Right ventricle myocardium superior (tissue), 1 donor: ENCODE measurements around the gene DOCK1. TPM values are rescaled to one million over a fixed set of nuclear protein-coding genes. Genes with fewer than 3 reads are reported as not detected.

Experiments
- ATAC-seq: fragments of 200-7000 bp; cut with Tn5 transposase; one replicate; pipeline ENCODE4 v1.9.1; 2020; ENCODE audit warnings: mild to moderate bottlenecking; ENCODE audit not compliant: poor library complexity
- DNase-seq: peaks from one replicate; pipeline ENCODE4 v3.0.0-alpha.2; 2020
- intact Hi-C: fragments of 100-400 bp; cut with DNase I; formaldehyde crosslinking; loops from one replicate; pipeline ENCODE4 v1.11.2; 2022
- total RNA-seq: library from RNA; stranded (reverse); fragmentation: NEBNext Ultra II Directional; extraction: Animal tissue kit (Norgen Biotek cat#: 25700); gene quantifications from one replicate; pipeline ENCODE4 v1.2.1, GENCODE V29; 2021
- donor health status: DM: no; HTN: yes; CAD: no; lungs with severe emphysema.

Gene DOCK1
- total RNA-seq, 1 donor from 2014 or later: 14.3 TPM

GRCh38 chr10:127174866-127175265 is 269.6 kb downstream of the DOCK1 start:
- intact Hi-C loops: no loop called here
- DNase-seq (no peak), ATAC-seq (no peak)

- intact Hi-C loops: no loop called here
- ATAC-seq (no peak), DNase-seq (no peak)
These were observed 270.3 kb downstream of the DOCK1 start for GRCh38 chr10:127175357-127176110.

- ATAC-seq (no peak), DNase-seq (no peak)
- intact Hi-C loops: no loop called here
These were observed 271.4 kb downstream of the DOCK1 start for GRCh38 chr10:127176649-127177048.

GRCh38 chr10:127179612-127180250 is 274.5 kb downstream of the DOCK1 start:
- DNase-seq: no peak
- ATAC-seq: no peak
- intact Hi-C loops: no loop called here

GRCh38 chr10:127182161-127182560 is 276.9 kb downstream of the DOCK1 start:
- ATAC-seq (no peak), DNase-seq (no peak)
- intact Hi-C loops: no loop called here

GRCh38 chr10:127184582-127184981 is 279.4 kb downstream of the DOCK1 start:
- ATAC-seq (no peak), DNase-seq (no peak)
- intact Hi-C loops: no loop called here

GRCh38 chr10:127186813-127187212 is 281.6 kb downstream of the DOCK1 start:
- intact Hi-C loops: no loop called here
- no peak for DNase-seq

GRCh38 chr10:127189226-127189625 is 284.0 kb downstream of the DOCK1 start:
- intact Hi-C loops: no loop called here
- DNase-seq: no peak
- ATAC-seq: no peak

More at GRCh38 chr10:127186813-127187212, 281.6 kb downstream of the DOCK1 start:
- no peak for ATAC-seq

- ATAC-seq (no peak), DNase-seq (no peak)
- intact Hi-C loops: no loop called here
These were observed 285.2 kb downstream of the DOCK1 start for GRCh38 chr10:127190427-127190826.

GRCh38 chr10:127193125-127193524 is 287.9 kb downstream of the DOCK1 start:
- no peak for DNase-seq
- intact Hi-C loops: no loop called here
- ATAC-seq: no peak

GRCh38 chr10:127194111-127194510 is 288.9 kb downstream of the DOCK1 start:
- intact Hi-C loops: no loop called here
- ATAC-seq (no peak), DNase-seq (no peak)

GRCh38 chr10:127194599-127194998 is 289.4 kb downstream of the DOCK1 start:
- intact Hi-C loops: no loop called here
- no peak for ATAC-seq
- no peak for DNase-seq

GRCh38 chr10:127195041-127195506 is 289.8 kb downstream of the DOCK1 start:
- ATAC-seq (peak; percentile 36), DNase-seq (no peak)
- intact Hi-C loops: no loop called here

GRCh38 chr10:127195571-127196281 is 290.5 kb downstream of the DOCK1 start:
- intact Hi-C loops: no loop called here
- ATAC-seq (peak; percentile 36), DNase-seq (peak; percentile 53)

- DNase-seq (no peak), ATAC-seq (peak; percentile 38)
- intact Hi-C loops: no loop called here
These were observed 291.3 kb downstream of the DOCK1 start, which contains the start of gene INSYN2A for GRCh38 chr10:127196282-127197153. Gene INSYN2A (minus strand): TSS chr10:127196591. CDS start chr10:127176395, 20,196 bp downstream.

GRCh38 chr10:127197154-127197432 is 291.9 kb downstream of the DOCK1 start:
- intact Hi-C loops: no loop called here
- ATAC-seq (no peak), DNase-seq (no peak)

GRCh38 chr10:127198307-127198706 is 293.1 kb downstream of the DOCK1 start:
- ATAC-seq (no peak), DNase-seq (no peak)
- intact Hi-C loops: no loop called here

GRCh38 chr10:127198721-127199120 is 293.5 kb downstream of the DOCK1 start:
- intact Hi-C loops: no loop called here
- ATAC-seq: no peak
- no peak for DNase-seq

GRCh38 chr10:127200646-127201045 is 295.4 kb downstream of the DOCK1 start:
- no peak for ATAC-seq
- DNase-seq: no peak
- intact Hi-C loops: no loop called here
